GM19023 (cell line): ENCODE results near the gene PRPF19.

Experiments
- ATAC-seq: cut with Tn5 transposase; IDR thresholded peaks from one replicate; pipeline ENCODE4 v1.9.1; 2021; ENCODE audit warnings: mild to moderate bottlenecking, moderate library complexity; ENCODE audit not compliant: unreplicated experiment

Gene PRPF19

GRCh38 chr11:60938500-60938899 lies 32.1 kb upstream of the PRPF19 start:
- no peak for ATAC-seq

DNA sequence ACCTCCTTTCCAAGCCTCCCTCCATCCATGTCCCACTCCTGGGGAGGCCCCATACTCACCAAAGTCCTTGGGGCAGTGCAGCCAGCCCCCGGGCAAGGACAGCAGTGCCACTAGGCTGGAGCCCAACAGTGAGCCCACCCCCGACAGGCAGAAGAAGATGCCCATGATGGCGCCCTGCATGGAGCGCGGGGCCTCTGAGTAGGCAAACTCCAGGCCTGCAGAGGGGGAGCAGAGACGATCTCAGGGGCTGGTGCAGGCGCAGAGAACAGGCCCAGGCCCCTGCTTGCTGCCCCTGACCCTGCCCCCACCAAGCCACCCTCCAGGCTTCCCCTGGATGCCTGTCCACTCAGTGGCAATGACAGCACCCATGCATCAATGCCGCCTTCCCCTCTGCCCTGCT lies 31.4 kb upstream of the PRPF19 start:
- no peak for ATAC-seq

- ATAC-seq = no peak
These were observed 30.8 kb upstream of the PRPF19 start for GRCh38 chr11:60937144-60937527.

DNA sequence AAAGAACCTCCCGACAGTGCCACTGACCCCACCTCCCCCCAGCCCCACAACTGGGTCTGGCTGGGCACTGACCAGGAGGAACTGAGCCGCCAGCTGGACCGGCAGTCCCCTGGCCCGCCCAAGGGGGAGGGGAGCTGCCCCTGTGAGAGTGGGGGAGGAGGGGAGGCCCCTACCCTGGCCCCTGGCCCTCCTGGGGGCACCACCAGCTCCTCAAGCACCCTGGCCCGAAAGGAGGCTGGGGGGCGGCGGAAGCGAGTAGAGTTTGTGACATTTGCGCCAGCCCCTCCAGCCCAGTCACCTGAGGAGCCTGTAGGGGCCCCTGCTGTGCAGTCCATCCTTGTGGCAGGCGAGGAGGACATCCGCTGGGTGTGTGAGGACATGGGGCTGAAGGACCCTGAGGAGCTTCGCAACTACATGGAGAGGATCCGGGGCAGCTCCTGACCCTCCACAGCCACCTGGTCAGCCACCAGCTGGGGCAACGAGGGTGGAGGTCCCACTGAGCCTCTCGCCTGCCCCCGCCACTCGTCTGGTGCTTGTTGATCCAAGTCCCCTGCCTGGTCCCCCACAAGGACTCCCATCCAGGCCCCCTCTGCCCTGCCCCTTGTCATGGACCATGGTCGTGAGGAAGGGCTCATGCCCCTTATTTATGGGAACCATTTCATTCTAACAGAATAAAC lies 30.2 kb upstream of the PRPF19 start:
- no peak for ATAC-seq

GRCh38 chr11:60935676-60936442 lies 29.5 kb upstream of the PRPF19 start:
- ATAC-seq = no peak

DNA sequence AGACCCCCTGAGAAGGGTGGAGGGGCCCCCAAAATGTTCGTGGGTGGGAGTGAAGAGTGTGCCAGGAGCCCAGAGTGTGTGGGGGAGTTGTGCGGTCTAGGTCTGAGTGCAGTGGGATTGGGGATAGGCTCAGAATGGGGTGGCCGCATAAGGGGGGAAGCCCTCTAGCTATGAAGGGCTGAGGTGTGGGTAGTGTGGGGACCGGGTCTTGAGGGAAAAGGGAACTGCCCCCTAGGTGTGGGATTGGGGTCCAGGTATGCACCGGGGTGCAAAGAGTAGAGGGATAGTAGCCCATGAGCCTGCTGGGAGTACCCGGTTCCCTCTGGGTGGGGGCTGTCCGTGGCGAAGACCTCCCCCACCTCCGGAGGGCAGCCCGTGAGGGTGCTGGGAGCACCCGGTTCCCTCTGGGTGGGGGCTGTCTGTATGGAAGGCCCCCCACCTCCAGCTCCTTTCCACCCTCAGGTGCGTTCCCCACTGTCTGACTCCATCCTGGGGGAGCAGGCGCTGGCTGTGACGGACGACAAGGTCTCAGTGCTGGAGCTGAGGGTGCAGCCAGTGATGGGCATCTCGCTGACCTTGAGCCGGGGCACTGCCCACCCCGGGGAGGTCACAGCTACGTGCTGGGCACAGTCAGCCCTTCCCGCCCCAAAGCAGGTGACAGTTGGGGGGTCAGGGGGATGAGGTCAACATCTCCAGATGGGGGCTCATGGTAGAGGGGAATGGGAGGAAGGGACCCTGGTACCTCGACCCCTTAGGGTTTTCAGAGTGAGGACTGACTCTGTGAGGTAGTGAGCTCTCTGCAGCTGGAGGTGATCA lies 28.6 kb upstream of the PRPF19 start:
- no peak for ATAC-seq

DNA sequence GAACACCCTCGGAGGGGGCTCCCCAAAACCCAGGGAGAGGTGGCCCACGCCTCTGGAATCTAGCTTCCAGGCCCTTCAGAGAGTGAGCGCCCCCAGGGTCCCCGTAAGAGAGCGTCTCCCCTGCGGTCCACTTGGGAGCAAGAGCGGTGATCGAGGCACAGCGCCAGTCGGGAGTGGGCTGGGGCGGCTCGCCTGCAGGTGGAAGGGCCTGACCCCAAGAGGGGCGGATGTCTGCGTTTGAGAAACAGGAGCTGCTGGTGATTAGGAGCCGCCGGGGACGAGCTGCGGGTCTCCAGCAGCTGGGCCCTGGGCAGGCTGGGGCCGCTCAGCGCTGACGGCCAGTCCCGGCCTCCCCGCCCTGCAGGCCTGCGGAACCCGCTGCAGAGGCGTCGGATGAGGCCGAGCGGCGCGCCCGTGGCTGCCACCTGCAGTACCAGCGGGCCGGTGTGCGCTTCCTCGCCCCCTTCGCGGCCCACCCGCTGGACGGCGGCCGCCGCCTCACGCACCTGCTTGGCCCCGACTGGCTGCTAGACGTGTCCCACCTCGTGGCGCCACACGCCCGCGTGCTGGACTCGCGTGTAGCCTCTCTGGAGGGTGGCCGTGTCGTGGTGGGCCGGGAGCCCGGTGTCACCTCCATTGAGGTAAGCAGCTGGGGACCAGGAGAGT lies 27.9 kb upstream of the PRPF19 start:
- no peak for ATAC-seq

- no peak for ATAC-seq
These were observed 27.2 kb upstream of the PRPF19 start for GRCh38 chr11:60933416-60934123.

DNA sequence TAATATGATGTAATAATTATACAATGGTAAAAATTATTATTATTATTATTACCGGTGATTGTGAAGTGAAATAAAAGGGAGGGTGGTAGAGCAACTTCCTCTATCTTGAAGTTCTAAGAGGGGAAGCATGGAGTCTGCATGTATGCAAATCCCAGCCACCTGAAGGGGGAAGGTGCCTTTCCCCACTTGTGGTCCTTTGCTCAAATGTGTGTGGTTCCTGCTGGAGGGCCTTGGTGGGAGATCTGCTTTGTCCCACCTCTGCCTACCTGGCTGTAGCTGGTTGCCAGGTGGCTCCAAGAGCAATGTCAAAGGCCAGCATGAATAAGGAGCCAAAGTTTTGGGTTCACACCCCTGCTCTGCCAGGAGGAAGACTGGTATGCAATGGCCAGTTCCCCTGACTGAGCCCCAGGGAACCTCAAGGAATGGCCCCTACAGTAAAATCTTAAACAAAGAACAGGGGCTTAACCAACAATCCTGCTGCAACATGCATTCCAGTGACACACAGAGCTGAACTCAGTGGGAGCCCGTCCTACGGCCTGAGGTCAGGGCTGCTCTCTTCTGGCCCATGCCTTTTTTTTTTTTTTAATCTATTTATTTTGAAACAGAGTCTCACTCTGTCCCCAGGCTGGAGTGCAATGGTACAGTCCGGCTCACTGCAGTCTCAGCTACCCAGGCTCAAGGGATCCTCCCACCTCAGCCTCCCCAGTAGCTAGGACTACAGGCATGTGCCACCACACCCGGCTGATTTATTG lies 26.4 kb upstream of the PRPF19 start:
- ATAC-seq = no peak

- no peak for ATAC-seq
These were observed 25.5 kb upstream of the PRPF19 start for GRCh38 chr11:60931917-60932316.

- no peak for ATAC-seq
These were observed 24.0 kb upstream of the PRPF19 start for GRCh38 chr11:60930394-60930793.

DNA sequence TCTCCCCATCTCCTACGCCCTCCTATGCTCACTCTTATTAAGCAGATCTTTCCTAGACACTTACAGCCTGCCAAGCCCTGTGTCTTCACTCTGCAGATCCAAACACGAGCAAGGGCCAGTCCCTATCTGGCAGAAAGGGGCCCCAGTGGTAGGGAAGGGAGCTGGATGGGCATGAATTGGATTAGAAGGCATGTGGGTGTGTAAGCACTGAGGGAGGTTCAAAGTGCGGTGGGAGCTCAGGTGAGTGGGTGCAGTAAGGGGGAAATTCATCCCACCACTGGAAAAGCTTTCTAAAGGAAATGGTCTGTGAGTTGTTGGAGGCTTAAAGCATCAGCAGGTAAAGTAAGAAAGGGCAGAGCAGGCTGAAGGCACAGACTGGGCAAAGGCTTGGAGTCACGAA lies 23.4 kb upstream of the PRPF19 start:
- no peak for ATAC-seq

GRCh38 chr11:60928563-60929001 lies 22.2 kb upstream of the PRPF19 start:
- no peak for ATAC-seq

GRCh38 chr11:60927600-60927999 lies 21.2 kb upstream of the PRPF19 start:
- ATAC-seq = no peak

DNA sequence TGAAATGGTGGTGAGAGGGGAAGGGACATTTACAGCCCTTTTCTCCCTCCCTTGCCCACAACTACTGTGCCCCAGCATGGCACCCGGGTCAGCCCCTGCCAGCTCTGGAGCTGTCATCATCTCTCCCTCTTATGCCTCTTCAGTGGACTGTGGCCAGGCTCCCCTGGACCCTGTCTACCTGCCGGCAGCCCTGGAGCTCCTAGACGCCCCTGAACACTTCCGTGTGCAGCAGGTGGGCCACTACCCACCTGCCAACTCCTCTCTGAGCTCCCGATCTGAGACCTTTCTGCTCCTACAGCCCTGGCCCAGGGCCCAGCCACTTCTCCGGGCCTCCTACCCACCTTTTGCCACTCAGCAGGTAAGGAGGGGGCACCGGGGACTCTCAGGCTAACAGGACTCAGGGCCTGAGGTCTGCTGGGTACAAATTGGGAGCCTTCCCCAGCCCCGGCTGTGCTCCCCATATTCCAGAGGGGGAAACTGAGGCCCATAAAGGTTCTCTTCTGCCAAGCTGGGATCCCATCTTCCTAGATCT lies 20.7 kb upstream of the PRPF19 start:
- no peak for ATAC-seq

DNA sequence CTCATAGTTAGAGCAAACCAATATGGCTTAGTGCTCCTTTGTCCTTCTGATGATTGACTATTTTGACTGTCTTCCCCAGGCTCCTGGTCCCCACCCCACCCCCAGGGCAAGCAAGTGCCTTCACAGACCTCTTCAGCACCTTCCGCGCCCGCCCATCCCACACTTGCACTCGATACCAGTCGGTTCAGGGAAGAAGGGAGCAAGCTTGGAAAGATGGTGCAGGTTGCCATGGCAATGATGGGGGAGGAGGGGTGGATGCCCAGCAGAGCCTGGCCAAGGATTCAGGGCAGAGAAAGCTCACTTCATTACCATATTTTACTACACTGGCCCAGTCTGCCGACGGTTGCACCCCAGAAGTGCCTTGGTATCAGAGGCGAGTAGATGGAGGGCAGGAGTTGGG lies 20.1 kb upstream of the PRPF19 start:
- ATAC-seq = no peak

DNA sequence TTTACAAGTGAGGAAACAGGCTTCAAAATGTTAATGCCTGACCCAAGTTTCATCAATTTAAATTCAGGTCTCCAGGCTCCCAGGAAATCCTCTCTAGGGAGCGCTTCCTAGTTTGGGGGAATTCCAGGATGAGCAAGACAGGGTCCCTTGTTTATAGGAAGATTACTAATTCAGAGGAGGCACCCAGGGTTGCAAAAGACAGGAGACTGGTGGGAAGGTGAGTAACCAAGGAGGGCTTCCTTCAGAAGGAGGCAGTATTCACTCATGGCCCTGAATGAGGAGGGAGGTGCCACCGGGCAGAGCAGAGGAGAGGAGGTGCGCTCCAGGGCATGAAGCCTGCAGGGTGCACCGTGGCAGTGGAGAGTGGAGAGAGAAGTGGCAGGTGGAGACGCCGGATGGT lies 19.5 kb upstream of the PRPF19 start:
- ATAC-seq = no peak

DNA sequence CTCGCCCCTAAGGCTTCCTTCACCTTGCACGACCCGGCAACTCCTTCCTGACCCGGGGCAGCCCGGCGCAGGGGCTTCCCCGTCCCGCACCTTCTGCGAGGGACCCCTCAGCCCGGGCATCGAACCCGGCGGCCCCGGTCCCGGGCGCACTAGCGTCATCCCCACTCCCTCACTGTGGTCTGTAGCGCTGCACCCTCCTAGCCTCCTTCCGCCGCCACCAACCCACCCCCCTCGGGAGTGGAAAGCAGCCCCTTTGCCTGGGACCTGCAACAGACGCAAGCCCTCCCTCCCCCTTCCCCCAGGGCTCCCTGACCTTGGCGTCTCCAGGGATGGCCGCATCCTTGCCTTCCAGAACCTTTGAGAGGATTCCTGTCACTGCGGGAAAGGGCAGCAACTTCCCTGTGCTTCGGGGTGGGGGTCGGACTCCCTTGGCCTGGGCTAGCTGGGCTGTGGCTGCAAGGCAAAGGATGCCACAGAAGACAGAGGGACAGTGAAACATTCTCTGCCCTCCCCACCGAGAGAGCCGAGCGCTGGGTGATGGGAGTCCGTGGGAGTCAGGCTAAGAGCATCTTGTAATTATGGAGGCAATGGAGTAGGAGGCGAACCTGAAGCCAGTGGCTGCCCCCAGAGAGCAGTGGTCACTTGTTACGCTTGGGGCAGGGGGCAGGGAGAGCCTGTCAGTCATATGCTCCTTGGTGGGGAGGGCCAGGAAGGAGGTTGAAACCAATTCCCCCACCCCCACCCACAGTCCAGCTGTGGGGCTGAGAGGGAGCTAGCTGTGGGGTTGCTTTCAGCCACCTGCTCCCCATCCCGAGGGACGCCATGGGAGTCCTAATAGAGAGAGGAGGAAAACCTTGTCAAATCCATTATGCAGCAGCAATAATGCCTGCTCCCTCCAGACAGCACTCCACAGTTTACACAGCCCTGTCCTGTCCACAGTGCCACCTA lies 18.8 kb upstream of the PRPF19 start:
- ATAC-seq = no peak
